ENCODE data around the gene RYR1.
A peak's percentile ranks its signal among the peaks of the same experiment; 100 is the strongest.
"Not testable (repeated sequence)": the region's sequence is repeated elsewhere in the genome, so short reads cannot be mapped to it uniquely, and the experiment has no call there.

RYR1 gene

GRCh38 chr19:38400361-38400760, 33.1 kb upstream of the RYR1 start:
- no peak for DNase-seq

- DNase-seq, result no peak
Observed at GRCh38 chr19:38401148-38401547, 32.3 kb upstream of the RYR1 start.

GRCh38 chr19:38402623-38402966, 30.9 kb upstream of the RYR1 start:
- no peak for DNase-seq

- DNase-seq, result peak; percentile 97 to 98
Observed at GRCh38 chr19:38402967-38403674, 30.4 kb upstream of the RYR1 start, which contains the start of gene FAM98C. FAM98C (plus strand) TSS chr19:38403093; CDS start chr19:38403154, 61 bp downstream.

GRCh38 chr19:38404858-38405257, 28.6 kb upstream of the RYR1 start:
- no peak for DNase-seq

- no peak for DNase-seq
Observed at GRCh38 chr19:38405276-38405675, 28.2 kb upstream of the RYR1 start.

GRCh38 chr19:38409631-38410133, 23.8 kb upstream of the RYR1 start:
- no peak for DNase-seq

GRCh38 chr19:38410407-38410806, 23.1 kb upstream of the RYR1 start:
- not testable (repeated sequence) for DNase-seq

GRCh38 chr19:38411041-38411712, 22.3 kb upstream of the RYR1 start:
- DNase-seq, result no peak

GRCh38 chr19:38411898-38412297, 21.6 kb upstream of the RYR1 start:
- not testable (repeated sequence) for DNase-seq

- DNase-seq, result no peak
Observed at GRCh38 chr19:38412491-38412890, 21.0 kb upstream of the RYR1 start.

GRCh38 chr19:38412961-38413360, 20.5 kb upstream of the RYR1 start:
- no peak for DNase-seq

GRCh38 chr19:38413416-38413815, 20.1 kb upstream of the RYR1 start:
- no peak for DNase-seq

- DNase-seq, result no peak
Observed at GRCh38 chr19:38417146-38417543, 16.3 kb upstream of the RYR1 start.

GRCh38 chr19:38417544-38418506, 15.7 kb upstream of the RYR1 start:
- DNase-seq, result peak; percentile 52 to 58

GRCh38 chr19:38420935-38421334, 12.6 kb upstream of the RYR1 start:
- no peak for DNase-seq

GRCh38 chr19:38421856-38422255, 11.6 kb upstream of the RYR1 start:
- DNase-seq, result no peak

- no peak for DNase-seq
Observed at GRCh38 chr19:38422438-38422837, 11.1 kb upstream of the RYR1 start.

- DNase-seq, result no peak
Observed at GRCh38 chr19:38424272-38424671, 9.2 kb upstream of the RYR1 start.

- no peak for DNase-seq
Observed at GRCh38 chr19:38425222-38425809, 8.2 kb upstream of the RYR1 start.

GRCh38 chr19:38425810-38426466, 7.6 kb upstream of the RYR1 start, which contains the start of gene RASGRP4:
RASGRP4 (minus strand) TSS chr19:38426219; CDS start chr19:38426091, 128 bp downstream.
- peak; percentile 20 to 48 for DNase-seq
